Measurements from ENCODE around the gene SERINC3.

Gene SERINC3

DNA sequence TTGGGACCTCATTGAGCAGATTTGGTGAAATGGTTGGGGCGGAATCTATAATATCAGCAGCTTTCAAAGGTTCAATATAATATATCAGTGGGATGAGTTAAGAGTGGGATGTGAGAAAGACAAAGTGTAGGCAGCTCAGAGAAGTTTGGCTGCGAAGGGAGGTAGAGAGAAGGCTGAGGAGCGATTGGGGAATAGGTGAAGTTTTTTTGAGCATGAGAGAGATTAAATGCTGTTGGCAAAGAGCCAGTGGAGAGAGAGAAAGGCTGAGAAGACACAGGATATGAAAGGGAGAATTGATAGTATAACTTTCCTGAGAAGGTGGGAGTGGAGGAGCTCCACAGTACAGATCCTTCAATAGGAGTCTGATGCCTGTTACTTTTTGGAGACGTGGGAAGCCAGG is 12.1 kb upstream of the SERINC3 start:
- no peak for DNase-seq (ENCODE audit: low read depth in 1 of 2, low spot score in 1 of 2)

- DNase-seq (ENCODE audit: low read depth in 1 of 2, low spot score in 1 of 2): no peak
Observed at GRCh38 chr20:44532981-44533331, 11.1 kb upstream of the SERINC3 start.

DNA sequence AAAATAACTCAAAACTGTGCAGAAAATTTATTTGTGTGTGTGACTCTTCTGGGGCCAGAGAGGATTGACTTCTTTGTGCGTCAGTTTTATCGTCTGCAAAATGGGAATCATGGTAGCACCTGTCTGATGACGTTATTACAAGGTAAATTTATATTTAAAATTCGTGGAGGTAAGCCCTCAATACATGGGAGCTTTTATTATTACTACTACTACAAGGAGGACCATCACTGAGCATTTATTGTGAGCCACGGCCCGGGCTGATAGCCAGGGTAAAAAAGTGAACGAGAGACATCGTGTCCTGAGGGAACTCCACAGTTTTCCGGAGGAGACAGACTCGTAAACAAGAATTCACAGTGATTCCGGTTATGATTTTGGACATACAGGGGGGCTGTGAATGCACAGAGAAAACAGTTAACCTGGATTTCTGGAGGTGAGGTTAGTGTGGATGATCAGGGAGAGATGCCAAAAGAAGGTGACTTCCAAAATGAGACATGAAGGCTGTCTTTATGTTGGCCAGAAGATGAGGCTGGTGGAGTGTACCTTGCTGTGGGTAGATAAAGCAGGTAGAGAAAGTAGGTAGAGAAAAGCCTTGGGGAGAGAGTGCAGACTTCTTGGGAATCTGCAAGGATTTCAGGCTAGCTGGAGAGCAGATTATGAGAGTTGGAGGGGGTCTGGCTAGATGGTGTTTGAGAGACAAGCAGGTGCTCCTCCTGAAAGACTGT is 10.6 kb upstream of the SERINC3 start:
- DNase-seq (ENCODE audit: low read depth in 1 of 2, low spot score in 1 of 2): no peak

GRCh38 chr20:44528309-44528708 is 6.4 kb upstream of the SERINC3 start:
- DNase-seq (ENCODE audit: low read depth in 1 of 2, low spot score in 1 of 2): no peak

GRCh38 chr20:44527716-44528199 is 5.9 kb upstream of the SERINC3 start:
- no peak for DNase-seq (ENCODE audit: low read depth in 1 of 2, low spot score in 1 of 2)

GRCh38 chr20:44526129-44526528 is 4.3 kb upstream of the SERINC3 start:
- no peak for DNase-seq (ENCODE audit: low read depth in 1 of 2, low spot score in 1 of 2)

DNA sequence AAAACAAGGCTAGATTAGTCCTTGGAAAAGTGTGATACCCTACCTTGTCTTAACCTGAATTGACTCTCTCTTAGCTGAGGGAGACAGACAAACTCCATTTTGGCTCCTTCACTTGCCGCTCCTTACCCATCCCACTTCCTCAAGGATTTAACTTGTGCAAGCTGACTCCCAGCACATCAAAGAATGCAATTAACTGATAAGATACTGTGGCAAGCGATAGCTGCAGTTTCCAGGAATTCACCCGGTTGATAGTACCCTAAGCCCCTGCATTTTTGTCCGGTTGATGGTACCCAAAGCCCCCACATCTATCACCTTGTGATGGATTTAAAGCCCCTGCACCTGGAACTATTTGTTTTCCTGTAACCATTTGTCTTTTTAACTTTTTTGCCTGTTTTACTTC is 1.9 kb upstream of the SERINC3 start:
- DNase-seq (ENCODE audit: low read depth in 1 of 2, low spot score in 1 of 2): no peak

GRCh38 chr20:44522841-44523240 is 971 bp upstream of the SERINC3 start:
- DNase-seq (ENCODE audit: low read depth in 1 of 2, low spot score in 1 of 2): no peak

- no peak for DNase-seq (ENCODE audit: low read depth in 1 of 2, low spot score in 1 of 2)
Observed at GRCh38 chr20:44520881-44521280, 989 bp downstream of the SERINC3 start.

- DNase-seq (ENCODE audit: low read depth in 1 of 2, low spot score in 1 of 2): no peak
Observed at GRCh38 chr20:44518248-44518647, 3.6 kb downstream of the SERINC3 start.

DNA sequence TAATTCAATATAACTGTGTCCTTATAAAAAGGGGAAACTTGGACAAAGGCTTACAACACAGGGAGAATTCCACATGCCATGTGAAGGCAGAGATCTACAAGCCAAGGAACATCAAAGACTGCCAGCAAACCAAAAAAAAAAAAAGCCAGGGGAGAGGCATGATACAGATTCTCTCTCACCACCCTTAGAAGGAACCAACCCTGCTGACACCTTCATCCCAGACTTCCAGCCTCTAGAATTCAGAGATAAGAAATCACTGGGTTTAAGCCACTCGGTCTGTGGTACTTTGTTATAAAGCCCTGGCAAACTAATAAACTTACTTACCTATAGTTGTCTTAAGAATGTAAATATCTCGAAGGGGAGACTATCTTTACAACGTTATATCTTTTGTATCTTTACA is 4.4 kb downstream of the SERINC3 start:
- no peak for DNase-seq (ENCODE audit: low read depth in 1 of 2, low spot score in 1 of 2)

- DNase-seq (ENCODE audit: low read depth in 1 of 2, low spot score in 1 of 2): no peak
Observed at GRCh38 chr20:44516491-44516890, 5.4 kb downstream of the SERINC3 start.

DNA sequence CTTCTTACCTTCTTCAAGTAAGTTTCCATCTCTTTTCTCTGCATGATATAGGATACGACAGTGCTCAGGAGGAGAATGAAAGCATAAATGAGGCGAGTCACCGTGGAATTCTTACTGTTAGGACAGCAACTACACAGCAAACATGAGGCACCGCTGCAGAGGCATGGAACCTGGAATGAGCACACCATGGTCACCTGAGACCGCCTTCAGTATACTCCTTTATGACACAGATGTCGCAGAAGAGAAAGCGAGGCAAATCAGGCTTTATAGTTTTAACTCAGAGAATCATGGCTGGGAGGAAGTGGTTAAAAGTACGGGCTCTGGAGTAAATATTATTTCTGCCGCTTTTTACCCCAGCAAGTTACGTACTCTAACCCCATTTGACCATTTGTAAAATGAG is 8.0 kb downstream of the SERINC3 start:
- DNase-seq (ENCODE audit: low read depth in 1 of 2, low spot score in 1 of 2): no peak

GRCh38 chr20:44509762-44510161 is 12.1 kb downstream of the SERINC3 start:
- no peak for DNase-seq (ENCODE audit: low read depth in 1 of 2, low spot score in 1 of 2)

GRCh38 chr20:44504402-44505307 is 17.2 kb downstream of the SERINC3 start:
- DNase-seq (ENCODE audit: low read depth in 1 of 2, low spot score in 1 of 2): no peak

DNA sequence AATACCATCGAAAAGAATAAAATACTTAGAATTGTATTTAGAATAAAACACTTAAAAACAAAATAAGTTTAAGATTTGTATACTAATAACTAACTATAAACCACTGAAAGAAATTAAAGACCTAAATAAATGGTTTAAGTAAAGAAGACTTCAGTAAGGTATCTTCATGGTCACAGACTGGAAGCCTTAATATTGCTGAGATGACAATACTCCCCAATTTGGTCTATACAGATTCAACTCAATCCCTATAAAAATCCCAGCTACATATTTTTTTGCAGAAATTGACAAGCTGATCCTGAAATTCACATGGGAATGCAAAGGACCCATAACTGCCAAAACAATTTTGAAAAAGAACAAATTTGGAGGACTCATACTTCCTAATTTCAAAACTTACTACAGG is 18.9 kb downstream of the SERINC3 start:
- no peak for DNase-seq (ENCODE audit: low read depth in 1 of 2, low spot score in 1 of 2)

- no peak for DNase-seq (ENCODE audit: low read depth in 1 of 2, low spot score in 1 of 2)
Observed at GRCh38 chr20:44501448-44501847, 20.4 kb downstream of the SERINC3 start.

DNA sequence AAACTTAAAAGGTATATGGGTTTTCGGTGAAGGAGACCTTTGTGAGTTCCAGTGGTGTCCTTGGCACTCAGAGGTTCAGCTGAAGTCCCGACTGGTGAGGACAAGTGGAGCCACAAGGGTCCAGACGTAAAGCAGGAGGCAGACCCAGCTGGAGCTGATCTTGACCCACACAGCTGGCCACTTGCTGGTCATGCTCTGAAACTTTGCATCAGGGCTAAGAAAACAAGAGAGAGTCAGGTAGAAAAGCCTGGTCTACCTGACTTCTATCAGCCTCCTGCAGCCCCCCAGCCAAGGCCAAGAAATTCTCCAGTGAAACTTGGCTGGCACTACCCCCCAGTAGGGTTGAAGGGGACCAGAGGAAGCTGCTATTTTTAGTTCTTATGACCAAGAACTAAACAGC is 21.6 kb downstream of the SERINC3 start:
- no peak for DNase-seq (ENCODE audit: low read depth in 1 of 2, low spot score in 1 of 2)

- no peak for DNase-seq (ENCODE audit: low read depth in 1 of 2, low spot score in 1 of 2)
Observed at GRCh38 chr20:44497761-44498160, 24.1 kb downstream of the SERINC3 start.

GRCh38 chr20:44496976-44497375 is 24.9 kb downstream of the SERINC3 start:
- DNase-seq (ENCODE audit: low read depth in 1 of 2, low spot score in 1 of 2): no peak

DNA sequence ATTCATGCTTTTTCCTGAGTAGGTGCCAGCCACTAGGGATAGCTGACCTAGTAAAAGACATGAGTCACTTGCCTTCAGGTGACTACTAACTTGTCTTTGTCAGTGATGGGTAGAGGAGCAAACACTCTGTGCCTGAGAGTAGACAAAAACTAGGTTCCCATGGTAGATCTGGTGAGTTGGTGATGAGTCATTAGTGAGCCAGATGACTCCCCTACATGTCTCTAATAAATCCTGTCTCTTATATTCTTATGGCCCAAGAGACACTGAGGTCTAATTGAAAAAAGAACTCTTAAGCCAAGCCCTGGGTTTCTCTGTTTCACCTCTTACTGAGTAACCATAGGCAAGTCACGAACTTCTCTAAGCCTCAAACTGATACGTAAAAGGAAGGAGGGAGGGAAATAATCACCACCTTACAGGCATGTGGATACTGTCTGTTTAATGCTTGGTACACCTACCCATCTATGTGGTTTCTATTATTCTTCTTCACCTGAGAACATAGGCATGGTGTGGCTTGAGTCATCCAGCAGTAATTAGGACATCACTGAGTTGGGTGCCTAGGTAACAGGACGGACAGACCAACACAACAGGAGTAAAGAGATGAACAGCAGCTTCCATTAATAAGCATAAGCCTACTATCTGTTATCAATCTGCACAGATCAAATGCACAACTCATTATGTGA is 25.9 kb downstream of the SERINC3 start:
- DNase-seq (ENCODE audit: low read depth in 1 of 2, low spot score in 1 of 2): no peak

- DNase-seq (ENCODE audit: low read depth in 1 of 2, low spot score in 1 of 2): no peak
Observed at GRCh38 chr20:44495257-44495656, 26.6 kb downstream of the SERINC3 start.

Data from stimulated activated CD4-positive, alpha-beta T cell treated with anti-CD3 and anti-CD28 coated beads, Interleukin-15, amount 100 ng/mL, for 1 hour (primary cell).